ENCODE results near the gene ARAP1.

- TF ChIP-seq, protein P1, sequence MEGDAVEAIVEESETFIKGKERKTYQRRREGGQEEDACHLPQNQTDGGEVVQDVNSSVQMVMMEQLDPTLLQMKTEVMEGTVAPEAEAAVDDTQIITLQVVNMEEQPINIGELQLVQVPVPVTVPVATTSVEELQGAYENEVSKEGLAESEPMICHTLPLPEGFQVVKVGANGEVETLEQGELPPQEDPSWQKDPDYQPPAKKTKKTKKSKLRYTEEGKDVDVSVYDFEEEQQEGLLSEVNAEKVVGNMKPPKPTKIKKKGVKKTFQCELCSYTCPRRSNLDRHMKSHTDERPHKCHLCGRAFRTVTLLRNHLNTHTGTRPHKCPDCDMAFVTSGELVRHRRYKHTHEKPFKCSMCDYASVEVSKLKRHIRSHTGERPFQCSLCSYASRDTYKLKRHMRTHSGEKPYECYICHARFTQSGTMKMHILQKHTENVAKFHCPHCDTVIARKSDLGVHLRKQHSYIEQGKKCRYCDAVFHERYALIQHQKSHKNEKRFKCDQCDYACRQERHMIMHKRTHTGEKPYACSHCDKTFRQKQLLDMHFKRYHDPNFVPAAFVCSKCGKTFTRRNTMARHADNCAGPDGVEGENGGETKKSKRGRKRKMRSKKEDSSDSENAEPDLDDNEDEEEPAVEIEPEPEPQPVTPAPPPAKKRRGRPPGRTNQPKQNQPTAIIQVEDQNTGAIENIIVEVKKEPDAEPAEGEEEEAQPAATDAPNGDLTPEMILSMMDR (IDR thresholded peaks at IDR 0.05; ENCODE audit: low read length): no peak
- no peak for TF ChIP-seq EZH2phosphoT487 (IDR thresholded peaks at IDR 0.05; ENCODE audit: low read length)
- TF ChIP-seq EZH2 (optimal IDR thresholded peaks at IDR 0.05; ENCODE audit: low read depth, low read length): no peak
Measured at GRCh38 chr11:72673943-72674828, 78.0 kb downstream of the ARAP1 start, which contains the start of gene PDE2A.
